Peyer's patch (tissue), 4 donors: ENCODE data around the gene RBM20. TPM values are rescaled to one million over a fixed set of nuclear protein-coding genes. Genes with fewer than 3 reads are reported as not detected.

Experiments
- DNase-seq, 3 donors: peaks; one replicate each; pipeline ENCODE4 v3.0.0-alpha.2; 2017 to 2019
- H3K27ac ChIP-seq, 4 donors: fragments of 200-600 bp; sonication (generic); one replicate each; pipeline ENCODE4 v1.5.1; 2016 to 2019
- H3K27me3 ChIP-seq, 2 donors: fragments of 200-600 bp; sonication (generic); one replicate each; pipeline ENCODE4 v1.5.1; 2019
- H3K36me3 ChIP-seq, 3 donors: fragments of 200-600 bp; sonication (generic); one replicate each; pipeline ENCODE4 v1.5.1; 2016 to 2019
- H3K4me1 ChIP-seq, 4 donors: fragments of 200-600 bp; sonication (generic); one replicate each; pipeline ENCODE4 v1.5.1; 2016 to 2019
- H3K4me3 ChIP-seq, 4 donors: fragments of 200-600 bp; sonication (generic); 1 replicate in 3 of 4; 2 replicates in 1 of 4; pipeline ENCODE4 v1.5.1; 2016 to 2019; ENCODE audit warnings: mild to moderate bottlenecking in 1 of 4
- H3K9me3 ChIP-seq, 4 donors: fragments of 200-600 bp; sonication (generic); one replicate each; pipeline ENCODE4 v1.5.1; 2016 to 2019; ENCODE audit warnings: mild to moderate bottlenecking in 1 of 4
- POLR2A ChIP-seq, 2 donors: fragments of 450-650 bp; IDR thresholded peaks; one replicate each; pipeline ENCODE4 v1.5.1; 2017; ENCODE audit warnings: antibody characterized with exemption in 2 of 2, mild to moderate bottlenecking in 2 of 2, moderate library complexity in 2 of 2
- total RNA-seq, 4 donors: library from RNA; depleted of rRNA; stranded (reverse); fragments of >200 nt; gene quantifications; one replicate each; pipeline ENCODE4 v1.1.0, GENCODE V29; 2016
- TF ChIP-seq, protein P1 (sequence below), 6 experiments: fragments of 450-650 bp in 4 of 6; fragments of 200-600 bp in 2 of 6; sonication (generic) in 1 of 6; IDR thresholded peaks; one replicate each; pipeline ENCODE4 v1.5.1; 2017 to 2019; ENCODE audit warnings: antibody characterized with exemption in 6 of 6, mild to moderate bottlenecking in 3 of 6, moderate library complexity in 1 of 6

The RBM20 gene
- total RNA-seq, 4 donors from 2014 or later: 0.80 to 4.1 (median 1.2) TPM

DNA sequence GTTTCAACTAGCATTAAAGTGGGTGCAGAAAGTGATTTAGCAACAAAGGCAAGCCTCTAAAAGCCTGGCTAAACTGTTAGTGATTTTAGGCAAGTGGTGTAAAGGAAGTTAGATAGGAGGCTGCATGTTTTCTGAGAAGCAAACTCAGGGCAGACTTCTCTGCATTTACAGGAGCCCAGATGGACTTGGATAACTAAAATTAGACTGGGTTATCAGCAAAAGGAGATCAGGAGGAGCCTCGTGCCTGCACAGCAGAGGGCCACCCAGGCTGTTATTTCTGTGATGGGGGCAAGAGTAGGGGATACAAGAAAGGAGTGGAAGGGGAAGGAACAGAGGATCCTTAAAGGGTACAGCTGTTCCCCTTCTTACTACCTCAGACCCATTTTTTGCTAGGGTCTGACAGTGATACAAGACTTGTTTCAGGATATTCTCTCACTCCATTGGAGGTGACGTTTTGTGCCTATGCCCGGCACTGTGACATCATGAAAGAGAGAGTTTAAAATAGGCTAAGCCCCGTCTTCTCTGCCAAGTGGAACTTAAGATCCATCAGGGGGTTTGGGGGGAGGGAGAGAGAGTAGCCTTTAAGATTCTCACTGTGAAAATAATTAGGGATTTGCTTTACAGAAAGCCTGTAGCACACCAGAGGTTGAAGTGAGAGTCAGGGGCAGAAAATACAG is 178.0 kb downstream of the RBM20 start:
- H3K27ac ChIP-seq: peak overlapping the region in 2 of 4 donors; percentile 10 to 51
- no peak for DNase-seq
- peaks cover 0 to 51% (median 0%) of the 10 kb centered on the region in 4 donors for H3K4me1 ChIP-seq

DNA sequence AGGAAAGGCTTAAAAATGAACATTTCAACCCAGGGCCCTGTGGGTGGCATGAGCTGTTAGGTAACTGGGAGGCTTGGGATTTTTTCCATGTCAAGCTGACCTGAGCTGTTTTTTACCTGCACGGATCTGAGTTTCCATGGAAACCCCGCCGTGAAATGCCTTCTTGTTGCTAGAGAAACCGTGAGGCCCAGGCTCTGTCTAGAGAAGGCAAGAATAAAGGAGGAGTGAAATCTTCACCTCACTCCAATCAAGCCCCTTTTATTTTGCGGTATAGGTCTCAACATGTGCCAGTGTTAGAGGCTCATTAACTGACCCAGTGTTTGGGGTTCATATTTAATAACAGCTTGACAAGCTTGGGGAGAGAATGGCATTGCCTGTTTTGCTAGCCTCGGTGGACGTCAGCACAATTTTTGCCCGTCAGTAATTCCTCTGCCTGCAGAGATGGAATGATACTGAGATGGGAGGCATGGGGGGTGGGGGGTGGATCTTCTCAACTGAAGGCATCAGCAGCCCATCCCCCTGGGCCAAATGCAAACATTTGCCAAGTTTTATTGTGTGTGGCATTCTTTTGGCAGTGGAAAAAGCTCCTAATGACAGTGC is 178.7 kb downstream of the RBM20 start:
- peak overlapping the region in 1 of 4 donors; percentile 51 for H3K27ac ChIP-seq
- H3K4me1 ChIP-seq: peaks cover 0 to 51% (median 0%) of the 10 kb centered on the region in 4 donors
- H3K27me3 ChIP-seq: no peaks in the 10 kb centered on the region
- H3K36me3 ChIP-seq: no peaks in the 10 kb centered on the region
- TF ChIP-seq POLR2A (IDR thresholded peaks at IDR 0.05): no peak
- TF ChIP-seq, protein P1, sequence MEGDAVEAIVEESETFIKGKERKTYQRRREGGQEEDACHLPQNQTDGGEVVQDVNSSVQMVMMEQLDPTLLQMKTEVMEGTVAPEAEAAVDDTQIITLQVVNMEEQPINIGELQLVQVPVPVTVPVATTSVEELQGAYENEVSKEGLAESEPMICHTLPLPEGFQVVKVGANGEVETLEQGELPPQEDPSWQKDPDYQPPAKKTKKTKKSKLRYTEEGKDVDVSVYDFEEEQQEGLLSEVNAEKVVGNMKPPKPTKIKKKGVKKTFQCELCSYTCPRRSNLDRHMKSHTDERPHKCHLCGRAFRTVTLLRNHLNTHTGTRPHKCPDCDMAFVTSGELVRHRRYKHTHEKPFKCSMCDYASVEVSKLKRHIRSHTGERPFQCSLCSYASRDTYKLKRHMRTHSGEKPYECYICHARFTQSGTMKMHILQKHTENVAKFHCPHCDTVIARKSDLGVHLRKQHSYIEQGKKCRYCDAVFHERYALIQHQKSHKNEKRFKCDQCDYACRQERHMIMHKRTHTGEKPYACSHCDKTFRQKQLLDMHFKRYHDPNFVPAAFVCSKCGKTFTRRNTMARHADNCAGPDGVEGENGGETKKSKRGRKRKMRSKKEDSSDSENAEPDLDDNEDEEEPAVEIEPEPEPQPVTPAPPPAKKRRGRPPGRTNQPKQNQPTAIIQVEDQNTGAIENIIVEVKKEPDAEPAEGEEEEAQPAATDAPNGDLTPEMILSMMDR (IDR thresholded peaks at IDR 0.05): no peak
- DNase-seq: no peak
- no peaks in the 10 kb centered on the region for H3K9me3 ChIP-seq
- no peak overlapping the region for H3K4me3 ChIP-seq

More for the DNA sequence above, 178.0 kb downstream of the RBM20 start:
- Histone ChIP-seq H3K36me3 (no peaks in the 10 kb centered on the region), H3K9me3 (no peaks in the 10 kb centered on the region), H3K4me3 (no peak overlapping the region), H3K27me3 (no peaks in the 10 kb centered on the region)
- TF ChIP-seq, protein P1 (IDR thresholded peaks at IDR 0.05): no peak
- TF ChIP-seq POLR2A (IDR thresholded peaks at IDR 0.05): no peak

- H3K9me3 ChIP-seq: no peaks in the 10 kb centered on the region
- H3K4me3 ChIP-seq: no peak overlapping the region
- peaks cover 0 to 42% (median 0%) of the 10 kb centered on the region in 4 donors for H3K4me1 ChIP-seq
- no peaks in the 10 kb centered on the region for H3K36me3 ChIP-seq
- DNase-seq: no peak
- no peaks in the 10 kb centered on the region for H3K27me3 ChIP-seq
- TF ChIP-seq, protein P1 (IDR thresholded peaks at IDR 0.05): no peak
- no peak for TF ChIP-seq POLR2A (IDR thresholded peaks at IDR 0.05)
- peak overlapping the region in 1 of 4 donors; percentile 13 for H3K27ac ChIP-seq
These were observed 180.0 kb downstream of the RBM20 start for GRCh38 chr10:110824152-110824441.

GRCh38 chr10:110824660-110825059 is 180.5 kb downstream of the RBM20 start:
- no peaks in the 10 kb centered on the region for H3K36me3 ChIP-seq
- H3K9me3 ChIP-seq: no peaks in the 10 kb centered on the region
- no peaks in the 10 kb centered on the region for H3K27me3 ChIP-seq
- no peak for DNase-seq
- no peak for TF ChIP-seq POLR2A (IDR thresholded peaks at IDR 0.05)
- TF ChIP-seq, protein P1 (IDR thresholded peaks at IDR 0.05): no peak
- H3K27ac ChIP-seq: peak overlapping the region in 1 of 4 donors; percentile 13
- peaks cover 0 to 37% (median 0%) of the 10 kb centered on the region in 4 donors for H3K4me1 ChIP-seq
- no peak overlapping the region for H3K4me3 ChIP-seq

DNA sequence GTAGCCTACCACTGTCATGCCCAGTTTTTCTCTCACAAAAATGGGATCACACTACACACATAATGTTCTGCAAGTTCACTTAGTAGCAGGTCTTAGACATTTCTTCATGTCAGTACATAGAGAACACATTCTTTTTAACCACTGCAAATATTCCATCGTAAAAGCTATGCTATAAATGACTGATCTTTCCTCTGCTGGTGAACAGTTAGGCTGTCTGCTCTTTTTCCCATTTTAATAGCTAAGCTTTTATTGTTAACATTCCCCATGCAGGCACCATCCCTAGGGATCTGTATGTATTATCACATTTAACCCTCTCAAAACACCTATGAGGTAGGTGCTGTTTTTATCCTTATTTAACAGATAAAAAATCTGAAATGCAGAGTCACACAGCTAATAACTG is 181.4 kb downstream of the RBM20 start:
- no peaks in the 10 kb centered on the region for H3K9me3 ChIP-seq
- TF ChIP-seq, protein P1 (IDR thresholded peaks at IDR 0.05): no peak
- H3K27me3 ChIP-seq: no peaks in the 10 kb centered on the region
- peaks cover 0 to 30% (median 0%) of the 10 kb centered on the region in 4 donors for H3K4me1 ChIP-seq
- DNase-seq: no peak
- H3K4me3 ChIP-seq: no peak overlapping the region
- H3K27ac ChIP-seq: no peak overlapping the region
- H3K36me3 ChIP-seq: no peaks in the 10 kb centered on the region
